HEK293 (cell line): ENCODE results near the gene TEX9.
"Not testable (repeated sequence)": the region's sequence is repeated elsewhere in the genome, so short reads cannot be mapped to it uniquely, and the experiment has no call there.

Experiments
- ZNF660 ChIP-seq: fragments of 450-650 bp; IDR thresholded peaks from 2 replicates; pipeline ENCODE4 v1.5.1; 2018; ENCODE audit warnings: missing biosample characterization, mild to moderate bottlenecking, missing genetic modification characterization
- TF ChIP-seq, protein P1 (sequence below): fragments of 450-650 bp; formaldehyde crosslinking; IDR thresholded peaks from 2 replicates; pipeline ENCODE4 v1.5.1; 2016; ENCODE audit warnings: missing biosample characterization, missing genetic modification characterization

DNA sequence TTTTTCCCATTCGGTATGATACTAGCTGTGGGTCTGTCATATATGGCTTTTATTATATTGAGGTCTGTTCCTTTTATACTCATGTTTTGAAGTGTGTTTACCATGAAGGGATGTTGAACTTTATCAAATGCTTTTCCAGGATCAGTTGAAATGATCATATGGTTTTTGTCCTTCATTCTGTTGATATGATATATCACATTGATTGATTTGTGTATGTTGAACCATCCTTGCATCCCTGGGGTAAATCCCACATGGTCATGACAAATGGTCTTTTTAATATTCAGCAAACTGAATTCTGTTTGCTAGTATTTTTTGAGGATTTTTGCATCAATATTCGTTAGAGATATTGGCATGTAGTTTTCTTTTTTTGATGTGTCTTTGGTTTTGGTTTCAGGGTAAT lies 12.6 kb downstream of the TEX9 start:
- TF ChIP-seq, protein P1, sequence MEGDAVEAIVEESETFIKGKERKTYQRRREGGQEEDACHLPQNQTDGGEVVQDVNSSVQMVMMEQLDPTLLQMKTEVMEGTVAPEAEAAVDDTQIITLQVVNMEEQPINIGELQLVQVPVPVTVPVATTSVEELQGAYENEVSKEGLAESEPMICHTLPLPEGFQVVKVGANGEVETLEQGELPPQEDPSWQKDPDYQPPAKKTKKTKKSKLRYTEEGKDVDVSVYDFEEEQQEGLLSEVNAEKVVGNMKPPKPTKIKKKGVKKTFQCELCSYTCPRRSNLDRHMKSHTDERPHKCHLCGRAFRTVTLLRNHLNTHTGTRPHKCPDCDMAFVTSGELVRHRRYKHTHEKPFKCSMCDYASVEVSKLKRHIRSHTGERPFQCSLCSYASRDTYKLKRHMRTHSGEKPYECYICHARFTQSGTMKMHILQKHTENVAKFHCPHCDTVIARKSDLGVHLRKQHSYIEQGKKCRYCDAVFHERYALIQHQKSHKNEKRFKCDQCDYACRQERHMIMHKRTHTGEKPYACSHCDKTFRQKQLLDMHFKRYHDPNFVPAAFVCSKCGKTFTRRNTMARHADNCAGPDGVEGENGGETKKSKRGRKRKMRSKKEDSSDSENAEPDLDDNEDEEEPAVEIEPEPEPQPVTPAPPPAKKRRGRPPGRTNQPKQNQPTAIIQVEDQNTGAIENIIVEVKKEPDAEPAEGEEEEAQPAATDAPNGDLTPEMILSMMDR (tag by site-specific recombination), result not testable (repeated sequence)
- not testable (repeated sequence) for TF ChIP-seq ZNF660 (tag by site-specific recombination)
